Memory B cell (primary cell): ENCODE measurements around the gene PTDSS2.

ENCODE experiments used
- ATAC-seq: fragments of 150-1000 bp; cut with Tn5 transposase; 2 replicates; pipeline ENCODE4 v1.10.0; 2021; ENCODE audit warnings: low read depth, mild to moderate bottlenecking, moderate library complexity
- DNase-seq, 2 donors: peaks; one replicate each; pipeline ENCODE4 v3.0.0; 2022; ENCODE audit warnings: low spot score in 2 of 2
- H3K27ac Mint-ChIP-seq: one replicate; pipeline ENCODE4 v1.8.0; 2022; ENCODE audit warnings: mild to moderate bottlenecking, moderate library complexity, mixed read lengths
- H3K27me3 Mint-ChIP-seq: one replicate; pipeline ENCODE4 v1.8.0; 2022; ENCODE audit warnings: mixed read lengths
- H3K36me3 Mint-ChIP-seq: one replicate; pipeline ENCODE4 v1.8.0; 2022; ENCODE audit warnings: mild to moderate bottlenecking, mixed read lengths
- H3K4me1 Mint-ChIP-seq: one replicate; pipeline ENCODE4 v1.8.0; 2022; ENCODE audit warnings: mixed read lengths
- H3K4me3 Mint-ChIP-seq: one replicate; pipeline ENCODE4 v1.8.0; 2022; ENCODE audit warnings: mild to moderate bottlenecking, moderate library complexity, mixed read lengths
- H3K9me3 Mint-ChIP-seq: one replicate; pipeline ENCODE4 v1.8.0; 2022; ENCODE audit warnings: mixed read lengths

Gene PTDSS2

GRCh38 chr11:488579-488978 is 38.5 kb downstream of the PTDSS2 start:
- no peak overlapping the region for H3K4me3 Mint-ChIP-seq
- H3K27me3 Mint-ChIP-seq = no peaks in the 10 kb centered on the region
- no peaks in the 10 kb centered on the region for H3K9me3 Mint-ChIP-seq
- DNase-seq = no peak
- H3K27ac Mint-ChIP-seq = no peak overlapping the region
- H3K4me1 Mint-ChIP-seq = peaks cover 5% of the 10 kb centered on the region
- ATAC-seq = no peak
- H3K36me3 Mint-ChIP-seq = peaks cover 7% of the 10 kb centered on the region

GRCh38 chr11:488992-489391 is 38.9 kb downstream of the PTDSS2 start:
- Mint-ChIP-seq H3K9me3 (no peaks in the 10 kb centered on the region), H3K4me1 (peaks cover 5% of the 10 kb centered on the region)
- no peak for ATAC-seq

DNA sequence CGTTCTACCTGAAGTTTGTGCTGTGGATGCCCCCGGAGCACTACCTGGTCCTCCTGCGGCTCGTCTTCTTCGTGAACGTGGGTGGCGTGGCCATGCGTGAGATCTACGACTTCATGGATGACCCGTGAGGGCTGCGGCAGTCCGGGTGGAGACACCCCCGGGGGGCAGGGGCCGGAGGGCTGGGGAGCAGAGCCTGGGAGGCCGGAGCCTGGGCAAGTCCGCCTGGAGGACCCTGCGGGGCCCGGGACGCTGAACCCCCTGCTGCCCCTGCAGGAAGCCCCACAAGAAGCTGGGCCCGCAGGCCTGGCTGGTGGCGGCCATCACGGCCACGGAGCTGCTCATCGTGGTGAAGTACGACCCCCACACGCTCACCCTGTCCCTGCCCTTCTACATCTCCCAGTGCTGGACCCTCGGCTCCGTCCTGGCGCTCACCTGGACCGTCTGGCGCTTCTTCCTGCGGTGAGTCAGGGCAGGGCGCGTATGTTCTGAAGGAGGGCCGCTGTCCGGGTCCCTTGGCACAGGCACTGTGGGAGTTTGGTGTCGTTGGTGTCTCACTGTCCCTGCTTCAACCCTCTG is 39.6 kb downstream of the PTDSS2 start:
- DNase-seq = no peak
- Mint-ChIP-seq H3K36me3 (peaks cover 6% of the 10 kb centered on the region), H3K27ac (no peak overlapping the region), H3K9me3 (no peaks in the 10 kb centered on the region), H3K4me1 (peaks cover 5% of the 10 kb centered on the region), H3K27me3 (no peaks in the 10 kb centered on the region), H3K4me3 (no peak overlapping the region)
- no peak for ATAC-seq

More at GRCh38 chr11:488992-489391, 38.9 kb downstream of the PTDSS2 start:
- no peak for DNase-seq
- H3K27ac Mint-ChIP-seq = no peak overlapping the region
- H3K36me3 Mint-ChIP-seq = peaks cover 7% of the 10 kb centered on the region
- H3K4me3 Mint-ChIP-seq = no peak overlapping the region
- no peaks in the 10 kb centered on the region for H3K27me3 Mint-ChIP-seq

GRCh38 chr11:490186-490929 is 40.3 kb downstream of the PTDSS2 start:
- Mint-ChIP-seq H3K27me3 (no peaks in the 10 kb centered on the region), H3K9me3 (no peaks in the 10 kb centered on the region), H3K36me3 (peaks cover 10% of the 10 kb centered on the region), H3K4me1 (peaks cover 7% of the 10 kb centered on the region), H3K27ac (no peak overlapping the region), H3K4me3 (no peak overlapping the region)
- ATAC-seq (no peak), DNase-seq (no peak)

GRCh38 chr11:490930-491260 is 40.8 kb downstream of the PTDSS2 start:
- no peak for DNase-seq

GRCh38 chr11:491358-491757 is 41.3 kb downstream of the PTDSS2 start:
- no peaks in the 10 kb centered on the region for H3K9me3 Mint-ChIP-seq
- ATAC-seq (no peak), DNase-seq (no peak)
- H3K27me3 Mint-ChIP-seq = no peaks in the 10 kb centered on the region
- H3K4me3 Mint-ChIP-seq = no peak overlapping the region
- peaks cover 7% of the 10 kb centered on the region for H3K4me1 Mint-ChIP-seq
- H3K36me3 Mint-ChIP-seq = peaks cover 14% of the 10 kb centered on the region
- no peak overlapping the region for H3K27ac Mint-ChIP-seq

More at GRCh38 chr11:490930-491260, 40.8 kb downstream of the PTDSS2 start:
- ATAC-seq = no peak
- Mint-ChIP-seq H3K27me3 (no peaks in the 10 kb centered on the region), H3K36me3 (peaks cover 13% of the 10 kb centered on the region), H3K4me1 (peaks cover 7% of the 10 kb centered on the region), H3K4me3 (no peak overlapping the region), H3K9me3 (no peaks in the 10 kb centered on the region), H3K27ac (no peak overlapping the region)

DNA sequence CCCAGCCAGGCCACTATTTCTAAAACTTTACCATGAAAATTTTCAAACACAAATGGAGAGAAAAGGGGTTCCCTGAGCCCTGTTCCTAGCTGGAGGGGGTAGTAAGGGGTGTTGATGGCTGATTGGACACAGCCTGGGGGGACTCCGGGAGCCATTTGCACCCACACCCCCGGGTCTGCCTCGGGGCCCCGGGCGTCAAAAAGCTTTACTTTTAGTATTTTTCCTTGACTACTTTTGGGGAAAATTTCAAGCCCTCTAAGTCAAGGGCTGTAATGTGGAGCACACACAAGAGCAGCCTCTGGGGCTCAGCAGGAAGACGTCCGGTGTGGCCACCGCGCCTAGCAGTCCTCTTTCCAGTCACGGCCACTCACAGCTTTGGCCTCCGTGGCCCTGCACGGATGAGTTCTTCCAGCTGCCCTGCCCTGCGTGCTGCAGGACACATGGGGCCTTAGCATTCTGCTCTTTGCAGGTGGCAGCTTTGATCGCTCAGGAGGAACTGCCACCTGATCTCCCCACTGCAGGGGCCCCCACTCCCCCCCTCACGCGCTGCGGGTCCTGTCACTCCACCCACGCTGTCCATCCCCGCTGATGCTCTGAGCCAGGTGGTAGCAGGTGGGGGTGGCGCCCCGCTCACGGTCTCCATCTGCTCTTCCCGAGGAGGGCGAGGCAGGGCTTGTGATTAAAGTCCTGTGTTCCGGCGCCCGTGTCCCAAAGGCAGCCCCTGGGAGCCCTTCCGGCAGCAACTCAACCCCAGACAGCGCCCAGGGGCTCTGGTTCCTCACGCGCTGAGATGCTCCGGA is 42.5 kb downstream of the PTDSS2 start:
- Mint-ChIP-seq H3K36me3 (peaks cover 22% of the 10 kb centered on the region), H3K4me1 (peaks cover 14% of the 10 kb centered on the region), H3K27ac (no peak overlapping the region), H3K9me3 (no peaks in the 10 kb centered on the region), H3K27me3 (no peaks in the 10 kb centered on the region), H3K4me3 (no peak overlapping the region)
- no peak for DNase-seq
- ATAC-seq = peak; percentile 62

- Mint-ChIP-seq H3K4me1 (peaks cover 14% of the 10 kb centered on the region), H3K27me3 (no peaks in the 10 kb centered on the region), H3K36me3 (peaks cover 26% of the 10 kb centered on the region), H3K9me3 (no peaks in the 10 kb centered on the region), H3K4me3 (no peak overlapping the region), H3K27ac (no peak overlapping the region)
- DNase-seq (no peak), ATAC-seq (no peak)
Measured at GRCh38 chr11:494761-495536, 44.9 kb downstream of the PTDSS2 start.

DNA sequence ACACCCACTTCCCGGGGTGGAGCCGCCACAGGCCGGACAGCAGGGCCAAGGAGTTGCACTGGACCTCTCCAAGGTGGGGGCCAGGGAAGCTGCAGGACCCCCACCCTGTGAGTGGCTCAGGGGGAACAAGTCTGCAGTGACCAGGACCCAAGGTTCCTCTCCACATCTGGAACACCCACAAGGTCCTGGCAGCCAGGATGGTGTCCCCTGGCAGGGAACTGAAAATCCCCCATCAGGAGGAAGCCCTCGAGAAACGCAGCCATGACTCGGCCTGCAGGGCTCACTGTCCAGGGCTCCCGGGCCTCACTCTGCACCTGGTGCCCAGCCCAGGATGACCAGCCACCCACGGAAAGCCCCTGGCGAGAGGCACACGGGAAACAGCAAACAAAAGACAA is 45.5 kb downstream of the PTDSS2 start:
- Mint-ChIP-seq H3K27ac (no peak overlapping the region), H3K4me1 (peaks cover 16% of the 10 kb centered on the region), H3K27me3 (no peaks in the 10 kb centered on the region), H3K4me3 (no peak overlapping the region), H3K36me3 (peaks cover 29% of the 10 kb centered on the region), H3K9me3 (no peaks in the 10 kb centered on the region)
- ATAC-seq (no peak), DNase-seq (no peak)

- no peak for DNase-seq
- no peak for ATAC-seq
- Mint-ChIP-seq H3K27me3 (no peaks in the 10 kb centered on the region), H3K36me3 (peaks cover 33% of the 10 kb centered on the region), H3K4me3 (no peak overlapping the region), H3K9me3 (no peaks in the 10 kb centered on the region), H3K4me1 (peaks cover 21% of the 10 kb centered on the region), H3K27ac (no peak overlapping the region)
Measured at GRCh38 chr11:496834-497564, 46.9 kb downstream of the PTDSS2 start.

GRCh38 chr11:497565-498296 is 47.7 kb downstream of the PTDSS2 start:
- H3K4me3 Mint-ChIP-seq = no peak overlapping the region
- DNase-seq (no peak), ATAC-seq (no peak)
- peaks cover 18% of the 10 kb centered on the region for H3K4me1 Mint-ChIP-seq
- no peaks in the 10 kb centered on the region for H3K27me3 Mint-ChIP-seq
- H3K27ac Mint-ChIP-seq = no peak overlapping the region
- H3K9me3 Mint-ChIP-seq = no peaks in the 10 kb centered on the region
- peaks cover 32% of the 10 kb centered on the region for H3K36me3 Mint-ChIP-seq

GRCh38 chr11:498297-499181 is 48.5 kb downstream of the PTDSS2 start:
- no peak overlapping the region for H3K4me3 Mint-ChIP-seq
- ATAC-seq = no peak
- no peak overlapping the region for H3K27ac Mint-ChIP-seq
- no peaks in the 10 kb centered on the region for H3K9me3 Mint-ChIP-seq
- no peaks in the 10 kb centered on the region for H3K27me3 Mint-ChIP-seq
- H3K4me1 Mint-ChIP-seq = peaks cover 17% of the 10 kb centered on the region
- H3K36me3 Mint-ChIP-seq = peaks cover 32% of the 10 kb centered on the region
- no peak for DNase-seq
